HUES6 (cell line): ENCODE measurements around the gene PPP1CB.

Source experiments
- H3K27ac ChIP-seq: 2 replicates; pipeline ENCODE4 v1.7.0; 2013; ENCODE audit warnings: low read depth, mild to moderate bottlenecking, low read length, inconsistent platforms
- H3K27me3 ChIP-seq: 2 replicates; pipeline ENCODE4 v1.6.1; 2013; ENCODE audit warnings: low read length; ENCODE audit not compliant: control insufficient read depth, insufficient read depth
- H3K36me3 ChIP-seq: 2 replicates; pipeline ENCODE4 v1.6.1; 2013; ENCODE audit warnings: low read length; ENCODE audit not compliant: control insufficient read depth, insufficient read depth
- H3K4me1 ChIP-seq: 2 replicates; pipeline ENCODE4 v1.6.1; 2013; ENCODE audit warnings: low read length; ENCODE audit not compliant: control insufficient read depth, insufficient read depth
- H3K4me3 ChIP-seq: 2 replicates; pipeline ENCODE4 v1.5.1; 2013; ENCODE audit warnings: low read depth, low read length
- H3K9ac ChIP-seq: one replicate; pipeline ENCODE4 v1.6.1; 2013; ENCODE audit warnings: mild to moderate bottlenecking, low read length
- H3K9me3 ChIP-seq: 2 replicates; pipeline ENCODE4 v1.6.1; 2013; ENCODE audit warnings: low read depth, low read length; ENCODE audit not compliant: control insufficient read depth, insufficient read depth

The PPP1CB gene

DNA sequence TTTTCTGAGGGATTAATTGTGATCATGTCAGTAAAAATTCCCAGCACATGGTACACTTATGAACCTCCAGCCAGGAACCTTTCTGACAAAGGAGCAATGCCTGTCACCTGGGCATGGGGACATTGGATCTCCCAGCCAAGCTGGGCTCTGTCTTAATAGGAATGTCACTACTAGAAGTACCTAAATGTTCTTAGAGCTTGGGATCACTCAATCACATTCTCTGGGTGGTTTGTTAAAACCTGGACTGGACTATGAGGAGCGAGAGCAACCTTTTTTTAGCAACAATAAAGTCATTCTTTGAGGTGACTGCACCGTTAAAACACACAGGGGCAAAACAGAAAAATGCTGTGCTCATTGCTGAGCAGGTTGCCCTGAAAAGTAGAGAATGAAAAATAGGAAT, 6.4 kb upstream of the PPP1CB start:
- Histone ChIP-seq H3K4me3 (no peak overlapping the region), H3K9ac (no peak overlapping the region), H3K9me3 (no peaks in the 10 kb centered on the region), H3K4me1 (no peaks in the 10 kb centered on the region), H3K27me3 (no peaks in the 10 kb centered on the region), H3K36me3 (no peaks in the 10 kb centered on the region), H3K27ac (no peak overlapping the region)

DNA sequence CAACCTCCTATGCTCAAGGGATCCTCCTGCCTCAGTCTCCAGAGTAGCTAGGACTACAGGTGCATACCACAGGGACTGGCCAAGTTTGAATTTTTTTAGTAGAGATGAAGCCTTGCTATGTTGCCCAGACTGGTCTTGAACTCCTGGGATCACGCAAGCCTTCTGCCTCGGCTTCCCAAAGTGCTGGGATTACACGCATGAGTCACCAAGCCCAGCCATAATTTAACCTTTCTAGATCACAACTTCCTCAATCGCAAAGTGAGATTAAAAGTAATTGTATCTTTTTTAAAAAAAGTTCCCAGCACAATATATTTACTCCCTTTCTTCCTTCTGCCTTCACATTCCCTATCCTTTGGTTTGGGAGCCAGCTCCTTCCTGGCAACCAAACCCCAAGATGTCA, 5.8 kb upstream of the PPP1CB start:
- Histone ChIP-seq H3K4me1 (peaks cover 6% of the 10 kb centered on the region; the same call in 1 of the 2 replicates), H3K36me3 (no peaks in the 10 kb centered on the region), H3K9ac (no peak overlapping the region), H3K27me3 (no peaks in the 10 kb centered on the region), H3K4me3 (no peak overlapping the region), H3K27ac (no peak overlapping the region), H3K9me3 (no peaks in the 10 kb centered on the region)

DNA sequence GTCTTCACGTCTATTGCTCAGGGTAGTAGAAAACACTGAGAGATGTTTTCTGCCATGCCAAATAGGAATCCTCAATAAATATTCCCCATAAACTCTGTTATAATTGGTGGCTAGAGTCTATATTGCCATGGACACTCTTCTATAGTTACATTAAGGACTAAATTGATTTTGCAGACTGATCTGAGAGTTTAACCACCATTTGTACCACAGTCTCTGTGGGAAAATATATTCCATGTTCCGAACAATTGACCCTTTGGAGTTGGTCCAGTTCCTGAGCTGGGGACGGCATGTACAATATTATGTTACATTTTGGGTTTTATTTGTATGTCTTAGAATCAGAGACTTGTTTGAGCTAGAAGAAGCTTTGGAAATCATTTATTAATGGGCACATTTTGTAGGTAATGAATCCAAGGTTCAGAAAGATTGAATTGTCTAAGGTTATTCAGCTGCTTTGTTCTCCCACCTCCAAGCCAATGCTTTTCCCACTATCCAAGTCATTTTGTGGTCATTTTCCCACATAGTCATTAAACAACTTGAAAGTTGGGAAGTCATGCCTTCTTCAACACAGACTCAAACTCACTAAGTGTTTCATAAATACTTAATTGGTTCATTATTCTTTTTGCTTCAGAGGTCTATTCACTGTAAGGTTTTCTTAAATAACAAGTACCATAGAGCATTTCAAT, 5.1 kb upstream of the PPP1CB start:
- Histone ChIP-seq H3K9me3 (no peaks in the 10 kb centered on the region), H3K9ac (no peak overlapping the region), H3K36me3 (no peaks in the 10 kb centered on the region), H3K27ac (no peak overlapping the region), H3K4me3 (no peak overlapping the region), H3K4me1 (peaks cover 6% of the 10 kb centered on the region; the same call in 1 of the 2 replicates), H3K27me3 (no peaks in the 10 kb centered on the region)

DNA sequence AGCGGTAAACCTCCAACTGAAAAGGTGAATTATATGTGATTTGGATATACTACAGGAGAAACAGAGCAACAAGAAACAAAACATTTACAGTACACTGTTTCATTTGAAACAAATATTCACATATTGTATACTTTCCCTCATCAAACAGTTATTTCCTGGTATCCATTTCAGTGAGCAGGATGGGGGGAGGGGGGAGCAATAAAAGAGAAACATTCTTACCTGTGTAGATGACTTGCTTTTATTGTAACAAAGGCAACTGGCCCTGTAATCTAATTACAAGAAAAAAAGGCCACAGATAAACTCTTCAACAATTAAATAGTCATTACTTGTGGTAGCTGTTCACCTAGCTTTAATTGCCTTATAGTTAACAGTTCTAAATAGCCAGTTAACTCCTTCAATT, 3.9 kb upstream of the PPP1CB start:
- Histone ChIP-seq H3K9ac (no peak overlapping the region), H3K36me3 (no peaks in the 10 kb centered on the region), H3K27ac (no peak overlapping the region), H3K4me3 (no peak overlapping the region), H3K4me1 (peaks cover 6% of the 10 kb centered on the region; the same call in 1 of the 2 replicates), H3K9me3 (no peaks in the 10 kb centered on the region), H3K27me3 (no peaks in the 10 kb centered on the region)

GRCh38 chr2:28748176-28748575, 3.5 kb upstream of the PPP1CB start:
- Histone ChIP-seq H3K36me3 (no peaks in the 10 kb centered on the region), H3K27me3 (no peaks in the 10 kb centered on the region), H3K9ac (no peak overlapping the region), H3K4me1 (peaks cover 6% of the 10 kb centered on the region; the same call in 1 of the 2 replicates), H3K27ac (no peak overlapping the region), H3K4me3 (no peak overlapping the region), H3K9me3 (no peaks in the 10 kb centered on the region)

GRCh38 chr2:28748941-28749340, 2.7 kb upstream of the PPP1CB start:
- no peaks in the 10 kb centered on the region for H3K36me3 ChIP-seq
- H3K9ac ChIP-seq: no peak overlapping the region
- peaks cover 6% of the 10 kb centered on the region; the same call in 1 of the 2 replicates for H3K4me1 ChIP-seq
- H3K9me3 ChIP-seq: no peaks in the 10 kb centered on the region
- no peak overlapping the region for H3K4me3 ChIP-seq
- no peaks in the 10 kb centered on the region for H3K27me3 ChIP-seq
- no peak overlapping the region for H3K27ac ChIP-seq

- H3K27me3 ChIP-seq: no peaks in the 10 kb centered on the region
- H3K27ac ChIP-seq: no peak overlapping the region
- no peak overlapping the region for H3K4me3 ChIP-seq
- H3K36me3 ChIP-seq: no peaks in the 10 kb centered on the region
- H3K4me1 ChIP-seq: peaks cover 9% of the 10 kb centered on the region; the same call in 1 of the 2 replicates
- no peak overlapping the region for H3K9ac ChIP-seq
- H3K9me3 ChIP-seq: no peaks in the 10 kb centered on the region
Observed at GRCh38 chr2:28749526-28749925, 2.1 kb upstream of the PPP1CB start.

- Histone ChIP-seq H3K9me3 (no peaks in the 10 kb centered on the region), H3K27ac (peak overlapping the region; percentile 80; the same call in 1 of the 2 replicates), H3K36me3 (no peaks in the 10 kb centered on the region), H3K4me3 (peak overlapping the region; percentile 76), H3K9ac (peak overlapping the region; percentile 99), H3K27me3 (no peaks in the 10 kb centered on the region), H3K4me1 (peaks cover 20% of the 10 kb centered on the region)
Observed at GRCh38 chr2:28750316-28751251, 1.0 kb upstream of the PPP1CB start.

GRCh38 chr2:28751956-28752630, 463 bp downstream of the PPP1CB start:
- Histone ChIP-seq H3K27ac (peak overlapping the region; percentile 80), H3K27me3 (no peaks in the 10 kb centered on the region), H3K36me3 (no peaks in the 10 kb centered on the region), H3K4me3 (peak overlapping the region; percentile 76), H3K4me1 (peaks cover 24% of the 10 kb centered on the region), H3K9me3 (no peaks in the 10 kb centered on the region), H3K9ac (peak overlapping the region; percentile 99)

DNA sequence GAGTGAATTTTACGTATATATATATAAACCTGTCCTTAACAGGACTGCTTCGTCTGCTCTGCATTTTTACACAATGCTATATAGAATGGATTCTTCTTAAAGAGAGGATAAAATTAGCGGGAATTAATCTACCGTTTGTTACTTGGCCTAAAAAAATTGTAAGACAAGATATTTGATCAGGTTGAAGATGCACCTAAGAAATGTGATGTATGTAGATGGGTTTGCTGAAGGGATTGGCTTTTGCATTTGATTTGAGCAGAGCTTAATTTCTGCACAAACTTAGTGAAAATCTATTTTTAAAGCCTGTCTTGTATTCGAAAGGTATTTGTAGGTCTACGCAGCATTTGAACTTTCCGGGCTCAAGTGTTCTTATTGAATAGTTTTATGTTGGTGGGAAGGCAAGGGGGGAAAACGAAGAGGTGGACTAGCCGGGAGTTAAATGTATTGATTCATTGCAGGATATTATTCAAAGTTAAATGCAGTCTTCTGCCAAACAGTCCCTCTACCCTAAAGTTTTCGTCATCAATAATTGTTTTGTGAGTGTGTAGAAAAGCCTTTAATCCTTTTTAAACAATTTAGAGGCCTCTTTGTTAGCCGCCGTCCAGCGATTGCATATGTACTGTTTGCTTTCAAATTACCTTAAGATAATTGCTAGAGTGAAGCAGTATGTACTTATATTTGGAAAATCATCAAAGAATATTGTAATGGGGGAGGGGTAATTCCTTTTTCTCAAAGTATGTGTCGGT, 1.2 kb downstream of the PPP1CB start:
- H3K27me3 ChIP-seq: no peaks in the 10 kb centered on the region
- peak overlapping the region; percentile 76 for H3K4me3 ChIP-seq
- peak overlapping the region; percentile 99 for H3K9ac ChIP-seq
- H3K27ac ChIP-seq: peak overlapping the region; percentile 80
- H3K36me3 ChIP-seq: no peaks in the 10 kb centered on the region
- no peaks in the 10 kb centered on the region for H3K9me3 ChIP-seq
- peaks cover 24% of the 10 kb centered on the region for H3K4me1 ChIP-seq
